SIG-M5 (cell line): ENCODE results near the gene ICA1.
"Not testable (repeated sequence)": the region's sequence is repeated elsewhere in the genome, so short reads cannot be mapped to it uniquely, and the experiment has no call there.

Experiments used
- DNase-seq: peaks from one replicate; lab custom pipeline; 2025; lab: John Stamatoyannopoulos, UW

The ICA1 gene

GRCh38 chr7:8263048-8263447 is 1.1 kb upstream of the ICA1 start:
- DNase-seq: no peak

GRCh38 chr7:8260871-8261694 is 884 bp downstream of the ICA1 start:
- no peak for DNase-seq

GRCh38 chr7:8259586-8260222 is 2.3 kb downstream of the ICA1 start:
- DNase-seq: no peak

GRCh38 chr7:8258734-8259133 is 3.2 kb downstream of the ICA1 start:
- DNase-seq: no peak

- DNase-seq: no peak
Measured at GRCh38 chr7:8258166-8258565, 3.8 kb downstream of the ICA1 start.

- DNase-seq: no peak
Measured at GRCh38 chr7:8255680-8256655, 6.0 kb downstream of the ICA1 start.

- DNase-seq: no peak
Measured at GRCh38 chr7:8254667-8255066, 7.3 kb downstream of the ICA1 start.

- no peak for DNase-seq
Measured at GRCh38 chr7:8254215-8254614, 7.8 kb downstream of the ICA1 start.

GRCh38 chr7:8251195-8251594 is 10.8 kb downstream of the ICA1 start:
- DNase-seq: no peak

GRCh38 chr7:8250547-8250946 is 11.4 kb downstream of the ICA1 start:
- DNase-seq: no peak

- no peak for DNase-seq
Measured at GRCh38 chr7:8249121-8249520, 12.8 kb downstream of the ICA1 start.

- no peak for DNase-seq
Measured at GRCh38 chr7:8246020-8246419, 15.9 kb downstream of the ICA1 start.

GRCh38 chr7:8245032-8245431 is 16.9 kb downstream of the ICA1 start:
- not testable (repeated sequence) for DNase-seq

- not testable (repeated sequence) for DNase-seq
Measured at GRCh38 chr7:8243059-8243458, 18.9 kb downstream of the ICA1 start.

GRCh38 chr7:8239702-8240362 is 22.1 kb downstream of the ICA1 start:
- not testable (repeated sequence) for DNase-seq

- no peak for DNase-seq
Measured at GRCh38 chr7:8236780-8237407, 25.1 kb downstream of the ICA1 start.

GRCh38 chr7:8232999-8233847 is 28.7 kb downstream of the ICA1 start:
- no peak for DNase-seq

GRCh38 chr7:8229927-8230326 is 32.0 kb downstream of the ICA1 start:
- no peak for DNase-seq

GRCh38 chr7:8228766-8229674 is 32.9 kb downstream of the ICA1 start:
- no peak for DNase-seq
